Measurements from ENCODE around the gene RNF213.

Gene RNF213

GRCh38 chr17:80315517-80316182, 55.0 kb downstream of the RNF213 start:
- DNase-seq (ENCODE audit: extremely low spot score) = no peak
- no peak for TF ChIP-seq CTCF (IDR thresholded peaks at IDR 0.05; ENCODE audit: control extremely low read depth, extremely low read depth, low read depth, missing control alignments)
- CTCF ChIA-PET = no interaction called here
- POLR2A ChIA-PET = interaction anchor here (0.6 kb wide), 1 partner anchor 1530 kb away, joined by 3 read pairs; no protein-coding TSS in a partner anchor

DNA sequence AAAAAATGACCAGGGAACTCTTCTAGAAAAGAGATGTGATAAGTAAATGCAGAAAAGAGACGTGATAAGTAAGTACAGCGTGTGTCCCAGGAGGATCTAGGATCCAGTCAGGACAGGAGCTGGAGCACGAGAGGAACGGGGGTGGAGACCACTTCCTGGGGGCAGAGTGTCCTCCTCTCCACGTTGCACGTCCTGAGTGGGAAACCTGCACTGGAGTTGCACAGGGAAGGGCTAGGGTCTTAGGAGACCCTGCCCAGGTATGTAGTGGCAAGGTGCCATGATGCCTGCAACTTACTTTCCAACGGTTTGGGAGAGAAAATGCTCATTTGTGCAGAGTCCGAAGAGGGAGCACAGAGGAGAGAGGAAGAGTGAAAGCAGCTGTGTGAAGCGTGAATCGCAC, 55.8 kb downstream of the RNF213 start:
- ChIA-PET CTCF (interaction anchor here (1.0 kb wide), 1 partner anchor 29 kb away, joined by 3 read pairs; no protein-coding TSS in a partner anchor), POLR2A (interaction anchor here (0.6 kb wide), 1 partner anchor 1531 kb away, joined by 3 read pairs; no protein-coding TSS in a partner anchor)
- TF ChIP-seq CTCF (IDR thresholded peaks at IDR 0.05; ENCODE audit: control extremely low read depth, extremely low read depth, low read depth, missing control alignments) = no peak
- no peak for DNase-seq (ENCODE audit: extremely low spot score)

DNA sequence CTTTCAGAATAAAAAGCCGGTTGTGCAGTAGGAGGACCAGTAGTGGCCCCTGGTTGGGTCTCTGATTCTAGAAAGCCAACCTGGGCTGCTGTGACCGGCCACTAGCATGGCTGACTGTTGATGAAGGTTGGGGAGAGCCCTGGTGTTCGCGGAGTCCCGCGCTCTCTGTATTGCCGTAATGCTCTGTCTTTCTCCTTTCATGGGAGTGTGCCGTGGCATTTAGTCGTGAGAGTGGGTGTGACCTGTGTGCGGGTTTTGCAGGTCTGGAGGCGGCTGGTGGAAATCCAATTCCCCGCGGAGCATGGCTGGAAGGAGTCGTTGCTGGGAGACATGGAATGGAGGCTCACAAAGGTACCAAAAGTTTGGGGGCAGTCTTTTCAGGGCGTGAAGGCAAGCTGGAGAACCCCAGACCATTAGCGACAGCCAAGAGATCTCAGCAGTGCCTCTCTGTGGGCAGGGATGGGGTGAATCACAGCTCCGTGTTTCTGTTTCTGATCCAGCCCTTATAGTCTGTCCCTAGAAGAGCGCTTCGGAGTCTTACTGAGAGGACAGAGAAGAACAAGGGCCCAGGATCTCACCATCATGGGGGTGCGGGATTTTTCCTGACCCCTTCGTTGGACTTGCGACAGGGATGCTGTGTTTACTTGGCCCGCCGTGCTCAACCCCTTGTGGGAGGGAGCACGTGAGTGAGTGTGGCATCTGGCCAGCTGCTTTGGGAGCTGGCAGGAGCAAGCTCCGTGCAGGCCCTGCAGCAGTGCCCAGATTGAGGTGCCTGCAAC, 56.5 kb downstream of the RNF213 start:
- ChIA-PET CTCF (interaction anchor here (0.8 to 1.0 kb wide), 2 partner anchors 10 to 29 kb away, joined by 3 read pairs; no protein-coding TSS in a partner anchor), POLR2A (no interaction called here)
- TF ChIP-seq CTCF (IDR thresholded peaks at IDR 0.05; ENCODE audit: control extremely low read depth, extremely low read depth, low read depth, missing control alignments) = no peak
- DNase-seq (ENCODE audit: extremely low spot score) = no peak

DNA sequence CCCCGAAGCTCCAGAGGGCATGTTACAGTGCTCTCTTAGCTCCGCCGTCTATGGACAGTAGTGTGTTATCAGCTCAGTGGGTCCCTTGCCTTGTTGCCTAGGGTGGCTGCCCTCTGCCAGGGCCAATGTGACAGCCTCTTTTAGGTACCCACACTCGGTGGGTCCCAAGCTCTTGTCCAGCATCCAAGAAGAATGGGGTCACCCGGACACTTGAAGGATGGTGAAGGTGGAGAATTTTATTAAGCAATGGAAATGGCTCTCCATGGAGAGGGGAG, 57.0 kb downstream of the RNF213 start:
- POLR2A ChIA-PET = no interaction called here
- CTCF ChIA-PET = interaction anchor here (0.8 to 1.0 kb wide), 2 partner anchors 10 to 28 kb away, joined by 3 read pairs; no protein-coding TSS in a partner anchor

DNA sequence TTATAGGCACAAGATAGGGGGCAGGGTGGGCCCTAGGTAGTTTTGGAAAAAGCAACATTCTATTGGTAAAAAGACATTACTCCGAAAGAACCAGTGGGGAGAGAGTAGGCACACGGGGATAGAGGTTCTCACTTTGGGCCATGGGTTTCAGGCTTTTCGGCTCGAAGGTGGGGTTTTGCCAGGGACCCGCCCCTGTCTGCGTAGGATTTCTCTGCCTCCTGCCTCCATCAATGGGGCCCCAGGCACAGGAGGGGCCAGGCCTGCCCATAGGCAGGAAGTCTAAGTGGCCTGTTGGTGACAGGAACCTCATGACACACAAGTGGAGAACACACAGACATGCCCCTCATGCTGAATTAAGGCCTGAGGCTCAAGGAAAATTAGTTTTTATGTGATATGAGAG, 57.5 kb downstream of the RNF213 start:
- DNase-seq (ENCODE audit: extremely low spot score) = no peak
- CTCF ChIA-PET = interaction anchor here (0.8 kb wide), 1 partner anchor 11 kb away, joined by 3 read pairs; no protein-coding TSS in a partner anchor
- TF ChIP-seq CTCF (IDR thresholded peaks at IDR 0.05; ENCODE audit: control extremely low read depth, extremely low read depth, low read depth, missing control alignments) = no peak

More for the DNA sequence above, 57.0 kb downstream of the RNF213 start:
- no peak for DNase-seq (ENCODE audit: extremely low spot score)
- TF ChIP-seq CTCF (IDR thresholded peaks at IDR 0.05; ENCODE audit: control extremely low read depth, extremely low read depth, low read depth, missing control alignments) = no peak

DNA sequence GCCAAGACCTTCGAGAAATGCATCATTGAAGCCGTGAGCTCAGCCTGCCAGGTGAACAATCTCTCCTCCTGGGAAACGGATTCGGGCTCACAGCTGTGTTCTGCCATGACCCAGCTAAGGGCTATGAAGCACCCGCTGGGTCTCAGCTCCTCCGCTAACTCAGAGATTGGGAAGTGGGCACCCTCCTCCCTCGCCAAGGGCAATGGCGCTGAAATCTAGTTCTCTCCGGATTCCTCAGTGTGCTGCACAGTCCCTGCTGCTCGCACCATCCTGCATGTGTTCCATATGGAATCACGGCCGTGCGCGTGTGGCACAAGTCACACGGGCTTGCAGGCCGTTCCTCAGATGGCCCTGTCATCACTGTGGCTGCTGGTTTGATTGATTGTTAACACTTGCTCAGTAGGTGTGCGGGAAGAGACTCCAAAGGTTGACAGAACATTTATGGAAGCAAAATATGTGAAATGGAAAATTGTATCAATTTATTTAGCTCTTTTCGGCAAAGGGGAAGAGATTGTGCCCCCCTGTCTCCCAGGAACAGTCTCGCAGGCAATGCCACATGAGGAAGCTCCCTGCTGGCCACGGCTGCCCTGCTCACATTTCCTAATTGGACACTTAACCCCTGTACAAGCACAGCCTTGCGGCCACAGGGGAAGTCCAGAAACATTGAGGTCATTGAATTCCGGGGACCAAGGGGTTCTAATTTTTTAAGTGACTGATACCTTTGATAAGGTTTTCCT, 58.8 kb downstream of the RNF213 start:
- TF ChIP-seq CTCF (IDR thresholded peaks at IDR 0.05; ENCODE audit: control extremely low read depth, extremely low read depth, low read depth, missing control alignments) = no peak
- CTCF ChIA-PET = interaction anchor here (1.3 kb wide), 1 partner anchor 20 kb away, joined by 3 read pairs; no protein-coding TSS in a partner anchor
- POLR2A ChIA-PET = no interaction called here
- no peak for DNase-seq (ENCODE audit: extremely low spot score)

More for the DNA sequence above, 57.5 kb downstream of the RNF213 start:
- POLR2A ChIA-PET = no interaction called here

Measured in GM10248 (cell line).